Esophagus squamous epithelium (tissue), 4 donors: ENCODE data around the gene PKN1.
"Not testable (repeated sequence)": the region's sequence is repeated elsewhere in the genome, so short reads cannot be mapped to it uniquely, and the experiment has no call there.

ENCODE experiments used
- POLR2A ChIP-seq, 4 donors: fragments of 450-650 bp; IDR thresholded peaks; one replicate each; pipeline ENCODE4 v1.6.1; 2017; ENCODE audit warnings: antibody characterized with exemption in 4 of 4, mild to moderate bottlenecking in 4 of 4, moderate library complexity in 3 of 4
- TF ChIP-seq, protein P1 (sequence below), 6 experiments: fragments of 450-650 bp in 4 of 6; fragments of 200-600 bp in 2 of 6; sonication (generic) in 2 of 6; IDR thresholded peaks; one replicate each; pipeline ENCODE4 v1.5.1; 2016 to 2019; ENCODE audit warnings: antibody characterized with exemption in 6 of 6, mild to moderate bottlenecking in 4 of 6, moderate library complexity in 4 of 6

DNA sequence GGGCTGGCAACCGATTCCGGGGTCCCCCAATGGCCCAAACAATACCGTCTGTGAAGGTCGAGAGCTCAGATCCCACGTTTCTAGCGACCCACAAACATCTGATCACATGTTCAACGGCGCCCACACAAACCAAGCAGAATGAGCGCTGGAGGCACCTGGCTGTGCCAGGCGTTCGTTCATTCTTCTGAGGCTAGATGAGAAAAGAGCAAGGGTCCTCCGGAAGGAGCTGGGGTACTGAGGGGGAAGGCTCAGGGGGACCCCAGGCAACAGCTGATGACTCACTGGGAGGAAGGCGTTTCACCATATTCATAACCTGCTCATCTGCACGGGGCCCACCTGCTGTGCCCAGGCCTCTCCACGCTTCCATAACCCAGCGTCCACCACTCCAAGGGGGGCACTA is 35.9 kb upstream of the PKN1 start:
- TF ChIP-seq, protein P1, sequence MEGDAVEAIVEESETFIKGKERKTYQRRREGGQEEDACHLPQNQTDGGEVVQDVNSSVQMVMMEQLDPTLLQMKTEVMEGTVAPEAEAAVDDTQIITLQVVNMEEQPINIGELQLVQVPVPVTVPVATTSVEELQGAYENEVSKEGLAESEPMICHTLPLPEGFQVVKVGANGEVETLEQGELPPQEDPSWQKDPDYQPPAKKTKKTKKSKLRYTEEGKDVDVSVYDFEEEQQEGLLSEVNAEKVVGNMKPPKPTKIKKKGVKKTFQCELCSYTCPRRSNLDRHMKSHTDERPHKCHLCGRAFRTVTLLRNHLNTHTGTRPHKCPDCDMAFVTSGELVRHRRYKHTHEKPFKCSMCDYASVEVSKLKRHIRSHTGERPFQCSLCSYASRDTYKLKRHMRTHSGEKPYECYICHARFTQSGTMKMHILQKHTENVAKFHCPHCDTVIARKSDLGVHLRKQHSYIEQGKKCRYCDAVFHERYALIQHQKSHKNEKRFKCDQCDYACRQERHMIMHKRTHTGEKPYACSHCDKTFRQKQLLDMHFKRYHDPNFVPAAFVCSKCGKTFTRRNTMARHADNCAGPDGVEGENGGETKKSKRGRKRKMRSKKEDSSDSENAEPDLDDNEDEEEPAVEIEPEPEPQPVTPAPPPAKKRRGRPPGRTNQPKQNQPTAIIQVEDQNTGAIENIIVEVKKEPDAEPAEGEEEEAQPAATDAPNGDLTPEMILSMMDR (IDR thresholded peaks at IDR 0.05), result not testable (repeated sequence)
- not testable (repeated sequence) for TF ChIP-seq POLR2A (IDR thresholded peaks at IDR 0.05)
